Mononuclear cell (primary cell): ENCODE results near the gene CAPN3. TPM values are rescaled to one million over a fixed set of nuclear protein-coding genes. Genes with fewer than 3 reads are reported as not detected.

Source experiments
- H3K27me3 ChIP-seq: 2 replicates; pipeline ENCODE4 v1.6.0; 2011; ENCODE audit warnings: low read length, control low read depth; ENCODE audit not compliant: insufficient read depth
- H3K4me1 ChIP-seq: 2 replicates; pipeline ENCODE4 v1.5.1; 2011; ENCODE audit warnings: mild to moderate bottlenecking, low read length, control low read depth; ENCODE audit not compliant: insufficient read depth
- H3K4me3 ChIP-seq: 2 replicates; pipeline ENCODE4 v1.5.1; 2011; ENCODE audit warnings: mild to moderate bottlenecking, low read length, moderate library complexity
- H3K9me3 ChIP-seq: 2 replicates; pipeline ENCODE4 v1.5.1; 2011; ENCODE audit warnings: low read depth, mild to moderate bottlenecking, control low read depth, low read length
- total RNA-seq: library from RNA; depleted of rRNA; stranded (reverse); fragments of >200 nt; gene quantifications from one replicate; pipeline ENCODE4 v1.2.3, GENCODE V29; 2012

Gene CAPN3
- total RNA-seq, 1 donor = 4.1 TPM

GRCh38 chr15:42344763-42345162, 14.5 kb upstream of the CAPN3 start:
- Histone ChIP-seq H3K4me3 (no peak overlapping the region), H3K27me3 (no peaks in the 10 kb centered on the region), H3K4me1 (no peaks in the 10 kb centered on the region), H3K9me3 (no peaks in the 10 kb centered on the region)

GRCh38 chr15:42345504-42345903, 13.8 kb upstream of the CAPN3 start:
- no peaks in the 10 kb centered on the region for H3K27me3 ChIP-seq

GRCh38 chr15:42348083-42348482, 11.2 kb upstream of the CAPN3 start:
- H3K9me3 ChIP-seq = no peaks in the 10 kb centered on the region
- no peaks in the 10 kb centered on the region for H3K27me3 ChIP-seq
- no peaks in the 10 kb centered on the region for H3K4me1 ChIP-seq
- no peak overlapping the region for H3K4me3 ChIP-seq

More at GRCh38 chr15:42345504-42345903, 13.8 kb upstream of the CAPN3 start:
- Histone ChIP-seq H3K4me3 (no peak overlapping the region), H3K4me1 (no peaks in the 10 kb centered on the region), H3K9me3 (no peaks in the 10 kb centered on the region)

GRCh38 chr15:42349186-42349585, 10.1 kb upstream of the CAPN3 start:
- Histone ChIP-seq H3K9me3 (no peaks in the 10 kb centered on the region), H3K27me3 (no peaks in the 10 kb centered on the region), H3K4me3 (no peak overlapping the region), H3K4me1 (no peaks in the 10 kb centered on the region)

GRCh38 chr15:42352401-42352800, 6.9 kb upstream of the CAPN3 start:
- H3K9me3 ChIP-seq = no peaks in the 10 kb centered on the region
- H3K4me3 ChIP-seq = no peak overlapping the region
- no peaks in the 10 kb centered on the region for H3K27me3 ChIP-seq
- H3K4me1 ChIP-seq = no peaks in the 10 kb centered on the region

- no peak overlapping the region for H3K4me3 ChIP-seq
- H3K9me3 ChIP-seq = no peaks in the 10 kb centered on the region
- H3K27me3 ChIP-seq = no peaks in the 10 kb centered on the region
These were observed 6.2 kb upstream of the CAPN3 start for GRCh38 chr15:42353061-42353460.

GRCh38 chr15:42354824-42355223, 4.5 kb upstream of the CAPN3 start:
- no peaks in the 10 kb centered on the region for H3K27me3 ChIP-seq
- no peak overlapping the region for H3K4me3 ChIP-seq
- no peaks in the 10 kb centered on the region for H3K9me3 ChIP-seq
- peaks cover 13% of the 10 kb centered on the region for H3K4me1 ChIP-seq

More at GRCh38 chr15:42353061-42353460, 6.2 kb upstream of the CAPN3 start:
- no peaks in the 10 kb centered on the region for H3K4me1 ChIP-seq

GRCh38 chr15:42355291-42355690, 4.0 kb upstream of the CAPN3 start:
- H3K4me3 ChIP-seq = no peak overlapping the region
- H3K4me1 ChIP-seq = peaks cover 16% of the 10 kb centered on the region
- no peaks in the 10 kb centered on the region for H3K27me3 ChIP-seq
- no peaks in the 10 kb centered on the region for H3K9me3 ChIP-seq

GRCh38 chr15:42356851-42357250, 2.5 kb upstream of the CAPN3 start:
- Histone ChIP-seq H3K4me1 (peaks cover 22% of the 10 kb centered on the region), H3K27me3 (no peaks in the 10 kb centered on the region), H3K9me3 (no peaks in the 10 kb centered on the region), H3K4me3 (no peak overlapping the region)

GRCh38 chr15:42358141-42358540, 1.2 kb upstream of the CAPN3 start:
- Histone ChIP-seq H3K27me3 (no peaks in the 10 kb centered on the region), H3K4me3 (no peak overlapping the region), H3K9me3 (no peaks in the 10 kb centered on the region)

GRCh38 chr15:42359985-42360384, 684 bp downstream of the CAPN3 start:
- Histone ChIP-seq H3K4me3 (no peak overlapping the region), H3K9me3 (no peaks in the 10 kb centered on the region), H3K27me3 (no peaks in the 10 kb centered on the region), H3K4me1 (peaks cover 29% of the 10 kb centered on the region)

More at GRCh38 chr15:42358141-42358540, 1.2 kb upstream of the CAPN3 start:
- peaks cover 22% of the 10 kb centered on the region for H3K4me1 ChIP-seq

- peaks cover 35% of the 10 kb centered on the region for H3K4me1 ChIP-seq
- no peaks in the 10 kb centered on the region for H3K9me3 ChIP-seq
- no peak overlapping the region for H3K4me3 ChIP-seq
These were observed 1.3 kb downstream of the CAPN3 start for GRCh38 chr15:42360535-42361112.

GRCh38 chr15:42363487-42363886, 4.2 kb downstream of the CAPN3 start:
- H3K9me3 ChIP-seq = no peaks in the 10 kb centered on the region
- H3K27me3 ChIP-seq = no peaks in the 10 kb centered on the region
- H3K4me3 ChIP-seq = no peak overlapping the region
- H3K4me1 ChIP-seq = peaks cover 62% of the 10 kb centered on the region

More at GRCh38 chr15:42360535-42361112, 1.3 kb downstream of the CAPN3 start:
- H3K27me3 ChIP-seq = no peaks in the 10 kb centered on the region

GRCh38 chr15:42363942-42364341, 4.6 kb downstream of the CAPN3 start:
- Histone ChIP-seq H3K4me1 (peaks cover 62% of the 10 kb centered on the region), H3K9me3 (no peaks in the 10 kb centered on the region), H3K27me3 (no peaks in the 10 kb centered on the region), H3K4me3 (no peak overlapping the region)

- H3K4me3 ChIP-seq = no peak overlapping the region
- no peaks in the 10 kb centered on the region for H3K9me3 ChIP-seq
- peaks cover 62% of the 10 kb centered on the region for H3K4me1 ChIP-seq
- no peaks in the 10 kb centered on the region for H3K27me3 ChIP-seq
These were observed 5.2 kb downstream of the CAPN3 start for GRCh38 chr15:42364529-42364928.

GRCh38 chr15:42365921-42366550, 6.7 kb downstream of the CAPN3 start:
- H3K27me3 ChIP-seq = no peaks in the 10 kb centered on the region
- H3K4me3 ChIP-seq = no peak overlapping the region
- peaks cover 67% of the 10 kb centered on the region for H3K4me1 ChIP-seq
- no peaks in the 10 kb centered on the region for H3K9me3 ChIP-seq
